ENCODE data around the gene KHNYN. TPM values are rescaled to one million over a fixed set of nuclear protein-coding genes. Genes with fewer than 3 reads are reported as not detected.

The KHNYN gene
- total and polyA plus RNA-seq, 2 experiments from 2014 or later = 15.3 to 36.2 TPM

DNA sequence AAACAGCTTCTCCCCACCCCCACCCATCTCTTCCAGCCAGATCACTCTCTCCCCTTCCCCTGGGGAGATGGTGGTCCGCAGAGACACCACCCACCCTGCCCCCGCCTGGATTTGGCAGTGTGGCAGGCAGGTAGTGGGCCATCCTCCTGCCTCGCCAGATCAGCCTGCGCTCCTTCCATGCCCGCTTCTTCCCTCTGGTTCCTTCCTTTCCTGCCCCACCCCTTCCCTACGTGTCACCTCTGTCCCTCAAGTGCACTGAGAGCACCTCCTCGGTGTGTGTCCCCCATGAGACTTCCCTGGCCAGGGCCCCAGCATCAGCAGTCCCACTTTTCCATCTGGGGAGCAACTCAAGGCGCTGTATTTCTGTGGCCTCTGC, 30.3 kb upstream of the KHNYN start:
- Histone ChIP-seq H3K9me2 (ENCODE audit: insufficient read depth) (no peaks in the 10 kb centered on the region), H3K27me3 (replicated peaks; ENCODE audit: insufficient read depth) (no peaks in the 10 kb centered on the region), H3K36me3 (ENCODE audit: low read depth) (no peaks in the 10 kb centered on the region), H4K20me1 (ENCODE audit: insufficient read depth) (no peaks in the 10 kb centered on the region), H3K79me2 (ENCODE audit: insufficient read depth) (no peaks in the 10 kb centered on the region), H3K9ac (peak overlapping the region; percentile 61), H2AFZ (peak overlapping the region; percentile 81), H3K27ac (no peak overlapping the region), H3K4me3 (peak overlapping the region; percentile 76), H3F3A (ENCODE audit: insufficient read depth) (peaks cover 12% of the 10 kb centered on the region), H3K9me3 (ENCODE audit: low read depth) (no peaks in the 10 kb centered on the region), H3K4me1 (ENCODE audit: insufficient read depth) (peaks cover 18% of the 10 kb centered on the region), H3K4me2 (ENCODE audit: unreplicated experiment) (peak overlapping the region; percentile 77)
- no peak for TF ChIP-seq EZH2phosphoT487 (IDR thresholded peaks at IDR 0.05; ENCODE audit: insufficient read depth, low read depth)
- no peak for TF ChIP-seq EZH2 (IDR thresholded peaks at IDR 0.05; ENCODE audit: insufficient read depth, poor library complexity, severe bottlenecking)
- peak; percentile 21 for DNase-seq
- in situ Hi-C loops (cut with MboI) = no loop called here
- 6 to 21% methylated on average over 8 of the region's 8 CpGs for WGBS, 2 experiments (ENCODE audit: low coverage in 1 of 2, low lambda C conversion rate in 2 of 2, missing lambda C conversion rate in 2 of 2)

DNA sequence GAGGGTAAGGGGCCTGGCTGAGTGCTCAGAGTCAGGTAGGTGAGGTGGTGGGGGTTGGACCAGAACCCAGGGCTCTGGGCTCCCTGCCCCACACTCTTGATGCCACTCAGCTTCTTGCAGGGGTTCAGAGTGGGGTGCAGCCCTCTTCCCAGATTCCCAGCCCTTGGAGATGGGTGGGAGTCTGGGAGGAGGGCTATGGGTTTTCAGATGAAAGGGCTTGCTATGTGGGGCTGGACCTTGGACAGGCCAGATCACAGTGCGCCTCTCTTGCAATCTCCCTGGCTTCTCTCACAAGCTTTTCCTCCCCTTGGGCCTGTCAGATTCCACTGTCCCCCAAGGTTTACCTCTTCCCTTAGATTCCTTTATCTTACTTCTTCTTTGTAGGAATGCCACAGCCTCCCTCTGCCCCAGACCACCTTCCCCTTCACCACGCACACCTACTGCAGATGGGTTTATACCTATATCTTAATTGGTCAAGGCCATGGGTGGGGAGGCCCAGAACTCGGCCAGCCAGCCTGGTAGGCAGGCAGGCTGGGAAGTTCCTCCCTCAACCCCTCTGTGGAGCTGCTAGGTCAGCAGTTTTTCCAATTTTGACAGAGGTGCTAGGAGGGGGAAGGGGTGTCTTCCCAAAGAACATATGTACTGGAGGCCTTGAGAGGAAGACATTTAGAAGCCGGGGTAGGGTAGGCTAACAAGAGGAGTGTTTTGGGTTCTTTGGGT, 29.6 kb upstream of the KHNYN start:
- Histone ChIP-seq H3K9me3 (ENCODE audit: low read depth) (no peaks in the 10 kb centered on the region), H2AFZ (no peak overlapping the region), H3K27me3 (replicated peaks; ENCODE audit: insufficient read depth) (no peaks in the 10 kb centered on the region), H3K79me2 (ENCODE audit: insufficient read depth) (no peaks in the 10 kb centered on the region), H4K20me1 (ENCODE audit: insufficient read depth) (no peaks in the 10 kb centered on the region), H3K36me3 (ENCODE audit: low read depth) (no peaks in the 10 kb centered on the region), H3F3A (ENCODE audit: insufficient read depth) (peaks cover 12% of the 10 kb centered on the region), H3K4me3 (peak overlapping the region; percentile 76; the same call in 1 of the 2 replicates), H3K4me1 (ENCODE audit: insufficient read depth) (peaks cover 18% of the 10 kb centered on the region), H3K9me2 (ENCODE audit: insufficient read depth) (no peaks in the 10 kb centered on the region), H3K4me2 (ENCODE audit: unreplicated experiment) (peak overlapping the region; percentile 77), H3K9ac (no peak overlapping the region), H3K27ac (no peak overlapping the region)
- in situ Hi-C loops (cut with MboI) = no loop called here
- TF ChIP-seq EZH2phosphoT487 (IDR thresholded peaks at IDR 0.05; ENCODE audit: insufficient read depth, low read depth) (no peak), EZH2 (IDR thresholded peaks at IDR 0.05; ENCODE audit: insufficient read depth, poor library complexity, severe bottlenecking) (no peak)
- no peak for DNase-seq
- WGBS, 2 experiments (ENCODE audit: low coverage in 1 of 2, low lambda C conversion rate in 2 of 2, missing lambda C conversion rate in 2 of 2) = 40 to 49% methylated on average over 4 of the region's 4 CpGs

DNA sequence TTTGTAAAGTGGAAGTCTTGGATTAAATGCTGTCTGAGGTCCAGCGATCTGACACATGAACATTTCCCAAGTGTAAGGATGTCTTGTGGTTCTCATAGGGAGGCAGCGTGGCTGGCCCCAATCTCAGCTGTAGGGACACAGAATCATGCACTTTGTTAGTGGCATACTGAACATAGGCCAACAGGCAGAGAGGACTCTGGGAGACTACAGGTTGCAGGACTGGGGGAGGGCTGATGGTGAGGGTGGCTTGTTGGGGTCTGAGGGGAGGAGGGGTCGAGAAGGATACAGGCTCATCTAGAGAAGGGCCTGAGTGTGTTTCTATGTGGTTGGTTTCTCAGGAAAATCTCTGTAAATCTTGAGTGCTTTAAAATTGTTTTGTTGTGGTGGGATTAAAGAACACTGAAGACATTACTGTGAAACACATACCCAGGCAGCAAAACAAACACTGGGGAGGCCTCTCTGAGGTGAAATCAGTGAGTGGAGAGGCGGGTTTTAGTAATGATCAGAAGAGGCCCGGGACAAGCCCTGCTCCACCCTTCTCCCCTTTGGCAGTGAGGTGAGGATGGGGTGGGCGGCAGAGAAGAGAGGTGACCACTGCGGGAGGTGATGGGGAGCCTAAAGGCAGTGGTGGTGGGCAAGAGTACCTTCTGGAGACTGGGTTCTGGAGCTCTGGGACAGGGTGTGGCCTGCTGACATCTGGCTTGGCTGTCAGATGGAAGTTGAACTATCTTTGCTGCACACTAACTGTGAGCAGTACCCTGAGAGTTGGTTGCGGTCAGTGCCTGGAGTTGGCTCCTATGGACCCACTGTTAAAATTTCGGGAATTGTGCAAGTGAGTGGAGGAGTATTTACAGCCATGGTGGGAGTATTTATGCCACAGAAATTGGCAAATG, 27.7 kb upstream of the KHNYN start:
- no peak overlapping the region for H3K4me2 ChIP-seq (ENCODE audit: unreplicated experiment)
- no peaks in the 10 kb centered on the region for H3K9me2 ChIP-seq (ENCODE audit: insufficient read depth)
- H3K27ac ChIP-seq = no peak overlapping the region
- no peaks in the 10 kb centered on the region for H3K9me3 ChIP-seq (ENCODE audit: low read depth)
- 62 to 66% methylated on average over 9 of the region's 9 CpGs for WGBS, 2 experiments (ENCODE audit: low coverage in 1 of 2, low lambda C conversion rate in 2 of 2, missing lambda C conversion rate in 2 of 2)
- no peak overlapping the region for H3K4me3 ChIP-seq
- in situ Hi-C loops (cut with MboI) = no loop called here
- TF ChIP-seq EZH2phosphoT487 (IDR thresholded peaks at IDR 0.05; ENCODE audit: insufficient read depth, low read depth) = no peak
- TF ChIP-seq EZH2 (IDR thresholded peaks at IDR 0.05; ENCODE audit: insufficient read depth, poor library complexity, severe bottlenecking) = no peak
- no peak overlapping the region for H3K9ac ChIP-seq
- no peaks in the 10 kb centered on the region for H3K36me3 ChIP-seq (ENCODE audit: low read depth)
- no peak overlapping the region for H2AFZ ChIP-seq
- no peak for DNase-seq
- no peaks in the 10 kb centered on the region for H3K27me3 ChIP-seq (replicated peaks; ENCODE audit: insufficient read depth)
- H3K79me2 ChIP-seq (ENCODE audit: insufficient read depth) = no peaks in the 10 kb centered on the region
- peaks cover 12% of the 10 kb centered on the region for H3F3A ChIP-seq (ENCODE audit: insufficient read depth)
- H3K4me1 ChIP-seq (ENCODE audit: insufficient read depth) = peaks cover 10% of the 10 kb centered on the region
- no peaks in the 10 kb centered on the region for H4K20me1 ChIP-seq (ENCODE audit: insufficient read depth)

DNA sequence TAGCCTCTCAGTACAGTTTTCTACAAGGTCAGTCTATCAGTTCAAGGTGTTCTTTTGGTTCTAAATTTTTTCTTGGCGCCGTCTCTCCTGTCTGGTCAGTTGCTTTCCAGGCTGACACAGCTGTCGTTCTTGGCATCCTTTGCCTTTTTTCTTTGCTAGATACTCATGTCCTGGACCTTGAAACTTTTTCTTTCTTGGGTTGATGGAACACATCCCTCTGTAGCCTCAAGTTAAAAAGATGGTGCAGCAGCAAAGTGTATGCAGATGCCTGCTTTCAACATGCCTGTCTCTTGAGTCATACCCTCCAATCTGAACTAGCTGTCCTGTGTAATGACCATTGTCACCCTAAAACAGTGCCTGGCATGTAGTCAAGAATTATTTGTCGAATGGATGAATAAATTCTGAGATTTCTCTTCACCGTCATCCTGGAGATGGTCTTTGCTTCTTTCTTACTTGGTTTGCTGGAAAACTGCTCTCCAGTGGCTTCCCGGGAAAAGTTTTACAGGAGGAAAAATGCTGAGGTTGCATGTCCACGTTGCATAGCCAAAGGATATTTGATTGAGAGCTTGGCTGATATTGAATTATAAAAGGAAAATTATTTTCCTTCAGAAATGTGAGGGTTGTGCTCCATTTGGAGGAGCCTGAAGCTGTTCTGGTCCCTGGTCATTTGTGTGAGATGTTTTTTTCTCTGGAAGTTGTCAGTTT, 26.3 kb upstream of the KHNYN start:
- Histone ChIP-seq H3K9ac (no peak overlapping the region), H3F3A (ENCODE audit: insufficient read depth) (peaks cover 12% of the 10 kb centered on the region), H3K4me2 (ENCODE audit: unreplicated experiment) (no peak overlapping the region), H3K9me2 (ENCODE audit: insufficient read depth) (no peaks in the 10 kb centered on the region), H4K20me1 (ENCODE audit: insufficient read depth) (no peaks in the 10 kb centered on the region), H2AFZ (no peak overlapping the region), H3K9me3 (ENCODE audit: low read depth) (no peaks in the 10 kb centered on the region), H3K4me3 (no peak overlapping the region), H3K27ac (no peak overlapping the region), H3K79me2 (ENCODE audit: insufficient read depth) (no peaks in the 10 kb centered on the region), H3K27me3 (replicated peaks; ENCODE audit: insufficient read depth) (no peaks in the 10 kb centered on the region), H3K36me3 (ENCODE audit: low read depth) (no peaks in the 10 kb centered on the region), H3K4me1 (ENCODE audit: insufficient read depth) (peaks cover 10% of the 10 kb centered on the region)
- in situ Hi-C loops (cut with MboI) = no loop called here
- TF ChIP-seq EZH2phosphoT487 (IDR thresholded peaks at IDR 0.05; ENCODE audit: insufficient read depth, low read depth) (no peak), EZH2 (IDR thresholded peaks at IDR 0.05; ENCODE audit: insufficient read depth, poor library complexity, severe bottlenecking) (no peak)
- 29 to 31% methylated on average over 7 of the region's 7 CpGs for WGBS, 2 experiments (ENCODE audit: low coverage in 1 of 2, low lambda C conversion rate in 2 of 2, missing lambda C conversion rate in 2 of 2)
- peak; percentile 46 for DNase-seq

Measured in GM23248 (cell line).